NCI-H2081 (cell line): ENCODE measurements around the gene ING3.

ENCODE experiments used
- DNase-seq, 2 experiments: peaks; one replicate each; lab custom pipeline; 2025; lab: John Stamatoyannopoulos, UW

ING3 gene

DNA sequence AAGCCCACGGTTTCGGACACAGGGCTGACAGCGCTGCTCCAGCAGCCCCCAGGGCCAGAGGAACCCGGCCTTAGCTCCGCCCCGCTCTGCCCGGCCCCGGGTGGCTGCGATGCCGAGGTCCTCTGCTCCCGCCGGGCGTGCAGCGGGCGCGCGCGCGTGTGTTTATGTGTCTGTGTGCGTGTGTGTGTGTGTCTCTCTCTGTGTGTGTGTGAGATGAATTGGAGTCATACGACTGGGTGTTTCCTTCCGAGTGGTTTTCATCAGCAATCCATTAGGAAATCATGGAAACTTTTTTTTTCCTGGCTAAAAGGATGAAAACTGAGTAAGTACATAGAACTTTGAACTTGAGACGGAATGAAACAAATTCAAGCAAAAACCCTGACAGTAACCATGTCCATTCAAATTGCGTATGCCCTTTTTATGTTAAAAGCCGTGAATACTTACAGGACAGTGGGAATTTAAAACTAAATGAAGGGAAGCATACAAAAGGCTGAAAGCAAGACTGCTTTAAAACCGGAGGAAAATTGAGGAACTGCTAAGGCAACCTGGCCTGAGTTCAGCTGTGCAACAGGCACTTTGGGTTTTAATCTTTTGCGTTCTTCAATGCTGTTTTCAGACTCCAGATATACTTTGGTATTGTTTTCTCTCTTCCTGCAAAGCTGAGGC is 38.1 kb downstream of the ING3 start, which contains the start of gene CPED1:
Gene CPED1, plus strand, starts transcription at position 121 of the 666 bp plus-strand sequence. CDS start 911 bp downstream, outside the sequence.
- no peak for DNase-seq

DNA sequence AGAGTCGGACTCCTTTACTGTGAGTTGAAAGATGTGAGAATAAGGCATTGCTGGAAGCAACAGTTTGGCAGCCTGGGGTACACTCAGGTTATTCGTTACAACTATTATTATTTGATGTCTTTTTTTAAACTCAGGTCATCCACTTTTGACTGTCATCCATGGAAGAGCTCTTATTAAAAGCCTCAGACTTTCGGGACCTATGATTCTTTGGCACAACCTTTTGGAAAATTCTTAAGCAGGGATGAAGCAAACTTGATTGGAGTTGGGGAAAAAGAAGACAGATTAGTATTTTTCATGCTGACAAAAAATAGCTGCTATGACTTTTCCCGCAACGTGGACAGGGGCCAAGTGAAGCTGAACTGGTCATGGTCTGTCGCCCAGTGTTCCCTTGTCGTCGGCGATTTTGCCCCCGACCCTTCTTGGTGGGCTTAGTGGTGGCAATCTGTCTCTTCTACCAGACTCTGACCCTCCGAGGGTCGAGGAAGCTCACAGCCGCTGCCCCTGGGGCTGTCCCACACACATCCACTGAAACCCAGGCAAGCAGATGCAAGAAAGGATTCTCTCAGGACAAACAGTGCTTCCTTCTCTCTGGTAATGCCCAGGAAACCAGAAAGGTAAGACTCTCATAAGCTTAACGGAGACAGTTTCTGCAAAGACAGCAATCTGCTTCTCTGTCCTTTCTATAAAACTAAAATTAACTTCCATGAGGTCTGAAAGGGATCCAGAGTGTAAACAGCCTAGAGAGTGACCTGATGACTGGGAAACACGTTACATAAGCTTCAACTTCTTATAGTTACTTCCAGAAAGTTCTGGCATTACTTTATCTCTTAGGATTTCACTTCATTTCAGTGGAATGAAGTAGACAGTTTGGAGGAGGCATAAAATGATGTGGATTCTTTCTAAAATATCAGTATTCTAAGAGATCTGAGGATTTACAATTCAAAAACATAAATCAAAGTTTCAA is 39.0 kb downstream of the ING3 start:
- no peak for DNase-seq

DNA sequence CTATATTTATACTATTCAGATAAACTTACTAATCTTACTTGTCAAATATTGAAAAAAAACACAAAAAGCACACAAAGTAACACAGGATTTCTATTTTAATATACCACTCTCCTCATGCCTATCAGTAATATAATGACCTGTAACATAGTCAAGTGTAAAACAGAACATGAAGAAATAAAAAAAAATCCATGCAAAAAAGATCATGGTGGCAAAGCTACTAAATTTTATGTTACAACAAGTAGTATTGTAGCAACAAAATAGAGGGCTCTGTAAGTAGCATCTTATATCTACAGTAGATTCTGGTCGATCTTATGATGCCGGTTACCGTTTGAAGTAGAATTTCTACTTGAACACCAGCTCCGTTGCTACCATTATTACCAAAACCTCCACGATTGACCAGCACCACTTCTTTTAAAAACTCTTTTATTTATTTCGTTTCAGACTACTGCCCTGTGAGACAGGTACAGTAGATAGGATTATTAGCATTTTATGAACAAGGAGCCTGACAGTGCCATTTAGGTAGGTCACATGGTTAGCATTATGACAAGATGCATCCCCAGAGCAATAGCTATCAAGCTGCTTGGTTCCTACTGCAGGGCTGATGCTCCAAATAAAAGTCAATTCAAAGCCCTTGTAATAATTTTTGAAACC is 40.0 kb downstream of the ING3 start:
- no peak for DNase-seq

DNA sequence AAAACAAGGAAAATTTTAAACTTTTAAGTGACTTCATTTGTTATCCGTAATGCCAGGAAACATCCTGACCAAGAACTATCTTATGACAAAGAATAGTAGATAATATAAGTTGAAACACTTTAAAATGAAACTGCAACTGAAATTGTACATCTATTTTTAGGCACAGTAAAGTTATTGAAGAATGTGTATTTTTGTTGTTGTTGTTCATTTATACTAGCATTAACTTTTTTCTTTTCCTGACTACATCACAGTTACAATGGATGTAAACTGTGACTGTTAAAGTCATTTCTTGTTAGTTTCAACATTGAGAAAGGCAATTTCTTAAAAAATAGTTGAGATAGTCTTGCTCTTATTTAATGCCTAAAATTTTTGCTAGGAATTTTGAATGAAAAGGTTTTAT is 40.6 kb downstream of the ING3 start:
- no peak for DNase-seq

DNA sequence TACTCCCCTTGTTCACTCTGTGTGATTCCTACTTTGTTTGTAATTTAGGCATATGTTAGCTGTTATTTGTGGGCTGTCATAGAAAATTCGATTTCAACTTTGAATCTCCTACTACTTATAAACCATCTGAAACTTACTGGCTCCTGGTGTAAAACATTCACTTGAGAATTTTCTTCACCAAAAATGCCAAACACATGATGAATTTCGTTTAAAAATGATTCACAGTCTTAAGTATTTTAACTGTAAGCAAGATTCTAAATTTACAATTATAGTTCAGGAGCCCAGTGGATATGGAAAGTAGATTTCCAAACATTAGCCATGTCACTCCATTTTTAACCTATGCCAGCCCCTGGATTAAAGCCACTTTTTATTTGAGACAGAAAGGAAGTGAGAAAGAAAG is 41.0 kb downstream of the ING3 start:
- no peak for DNase-seq

DNA sequence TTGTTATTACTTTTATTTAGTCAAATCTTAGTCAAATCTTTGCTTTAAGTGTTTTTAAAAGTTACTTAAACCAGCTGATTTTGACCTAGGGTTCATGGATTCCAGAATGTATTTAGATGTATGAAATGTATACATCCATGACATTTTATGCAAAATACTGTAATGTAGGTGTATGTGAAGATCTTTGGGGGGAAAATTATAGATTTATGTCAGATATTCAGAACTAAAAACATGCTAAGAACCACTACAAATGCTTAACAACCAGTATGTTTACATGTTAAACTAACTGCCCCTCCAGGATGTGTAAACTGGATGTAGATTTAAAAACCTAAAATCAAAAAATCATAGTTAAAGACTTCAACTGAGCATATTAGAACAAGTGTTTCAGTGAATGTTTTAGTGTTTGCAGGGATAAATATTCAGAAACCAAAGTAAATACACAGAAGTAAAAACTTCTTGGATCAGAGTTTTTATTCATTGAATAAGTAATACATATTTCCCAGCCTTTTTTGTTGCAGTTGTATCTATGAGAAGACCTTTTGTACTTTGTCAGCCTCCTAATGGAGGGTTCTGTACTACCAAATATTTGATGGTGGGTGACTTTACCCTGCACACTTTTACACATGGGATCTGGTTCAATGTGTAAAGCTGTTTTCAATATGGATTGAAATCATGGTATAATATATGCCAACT is 41.8 kb downstream of the ING3 start:
- no peak for DNase-seq

DNA sequence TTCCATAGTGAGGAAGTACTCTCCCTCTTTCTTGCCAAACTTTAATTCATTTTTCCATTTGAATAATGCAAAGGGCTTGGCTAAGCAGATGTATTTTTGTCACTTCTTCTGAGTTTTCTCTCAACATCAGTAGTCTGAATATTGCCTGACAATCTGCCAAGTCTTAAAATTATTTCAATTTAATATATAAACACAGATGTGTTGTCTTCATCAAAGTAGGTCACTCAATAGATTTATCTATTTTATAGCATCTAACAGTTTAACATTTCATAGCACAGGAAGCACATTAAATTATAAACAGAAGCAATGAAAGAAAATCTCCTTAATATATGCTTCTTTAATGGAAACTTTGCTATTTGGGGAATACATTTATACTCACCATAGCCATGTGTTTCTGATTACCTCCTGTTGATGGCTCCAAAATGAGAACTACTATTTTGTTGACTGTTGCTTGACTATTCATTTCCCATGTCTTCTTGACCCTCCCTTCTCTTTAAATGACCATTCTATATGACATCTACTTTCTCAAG is 42.5 kb downstream of the ING3 start:
- DNase-seq = no peak

DNA sequence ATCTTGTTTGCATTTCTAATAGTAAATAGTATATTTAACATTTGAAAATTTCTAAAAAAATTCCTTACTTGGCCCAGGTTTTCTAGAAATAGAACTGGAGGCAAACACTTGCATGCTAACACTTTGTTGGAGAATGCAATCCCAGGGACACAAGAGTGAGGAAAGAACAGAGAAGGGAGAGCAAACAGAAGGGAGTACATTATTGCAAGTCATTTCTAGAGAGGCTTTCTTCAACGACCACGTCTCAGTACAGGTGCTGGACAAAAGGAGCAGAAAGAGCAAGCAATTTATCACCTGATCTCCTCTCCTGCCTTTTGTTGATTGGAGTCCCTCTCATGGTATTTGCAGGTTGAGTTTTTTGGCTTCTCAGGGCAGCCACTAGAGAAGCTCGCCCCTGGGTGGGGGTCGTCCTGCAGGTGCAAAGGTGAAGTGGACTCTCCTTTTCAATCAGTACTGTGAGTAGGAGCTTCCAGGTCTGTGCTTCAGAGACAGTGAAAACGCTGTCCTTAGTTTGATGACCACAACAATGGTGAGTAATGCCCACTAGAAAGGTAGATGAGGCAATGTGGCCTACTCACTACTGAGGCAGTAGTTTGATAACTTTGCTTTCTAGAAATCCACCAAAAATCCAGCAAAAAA is 43.1 kb downstream of the ING3 start:
- DNase-seq = no peak

DNA sequence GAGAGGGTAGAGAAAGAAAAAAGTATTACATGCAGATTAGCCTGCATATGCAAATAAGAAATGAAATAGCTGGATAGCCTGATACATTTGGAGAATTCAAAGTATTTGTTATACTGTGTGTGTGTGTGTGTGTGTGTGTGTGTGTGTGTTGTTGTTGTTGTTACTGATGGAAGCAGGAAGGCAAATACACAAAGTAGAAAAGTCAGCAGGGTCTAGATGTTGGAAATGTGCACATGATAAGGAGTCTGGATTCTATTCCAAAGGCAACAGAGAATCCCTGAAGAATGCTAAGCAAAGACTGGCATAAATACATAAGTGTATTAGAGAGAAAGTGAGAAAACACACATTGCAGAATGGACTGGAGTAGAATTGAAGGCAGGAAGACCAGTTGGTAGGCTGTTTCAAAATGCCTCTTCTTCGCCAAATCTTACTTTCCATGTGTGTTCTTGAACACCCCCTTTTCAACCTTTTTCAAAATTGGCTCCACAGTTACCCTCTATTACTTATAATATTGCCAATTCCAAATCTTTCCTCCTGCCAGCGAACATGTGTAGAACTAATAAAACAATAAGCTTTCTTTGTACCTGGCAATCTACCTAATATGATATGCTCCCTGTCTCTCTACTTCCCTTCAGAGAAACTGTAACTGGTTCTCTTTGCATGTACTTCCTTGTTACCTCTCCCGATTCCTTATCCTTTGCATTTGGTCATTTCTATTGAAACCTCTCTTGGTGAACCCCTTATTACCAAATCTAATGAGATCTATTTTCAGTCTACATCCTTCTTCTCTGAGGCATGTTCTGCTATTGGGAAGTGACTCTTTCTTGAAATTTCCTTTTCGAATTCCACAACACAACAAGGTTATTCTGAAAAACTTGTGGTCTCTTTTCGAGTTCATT is 44.2 kb downstream of the ING3 start:
- no peak for DNase-seq

DNA sequence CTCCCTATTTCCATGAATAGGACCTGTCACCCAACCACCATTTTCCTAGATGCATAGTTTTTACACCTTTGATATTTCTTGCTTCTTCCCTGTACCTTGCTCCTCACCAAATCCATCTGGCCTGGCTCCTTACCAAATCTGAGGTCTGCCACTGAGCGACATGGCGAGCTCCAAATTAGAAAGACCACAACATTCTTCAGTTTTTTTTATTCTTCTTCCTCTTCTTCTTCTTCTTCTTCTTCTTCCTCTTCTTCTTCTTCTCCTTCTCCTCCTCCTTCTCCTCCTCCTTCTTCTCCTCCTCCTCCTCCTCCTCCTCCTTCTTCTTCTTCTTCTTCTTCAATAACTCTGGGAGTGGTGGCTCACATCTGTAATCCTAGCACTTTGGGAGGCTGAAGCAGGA is 45.1 kb downstream of the ING3 start:
- DNase-seq = no peak

DNA sequence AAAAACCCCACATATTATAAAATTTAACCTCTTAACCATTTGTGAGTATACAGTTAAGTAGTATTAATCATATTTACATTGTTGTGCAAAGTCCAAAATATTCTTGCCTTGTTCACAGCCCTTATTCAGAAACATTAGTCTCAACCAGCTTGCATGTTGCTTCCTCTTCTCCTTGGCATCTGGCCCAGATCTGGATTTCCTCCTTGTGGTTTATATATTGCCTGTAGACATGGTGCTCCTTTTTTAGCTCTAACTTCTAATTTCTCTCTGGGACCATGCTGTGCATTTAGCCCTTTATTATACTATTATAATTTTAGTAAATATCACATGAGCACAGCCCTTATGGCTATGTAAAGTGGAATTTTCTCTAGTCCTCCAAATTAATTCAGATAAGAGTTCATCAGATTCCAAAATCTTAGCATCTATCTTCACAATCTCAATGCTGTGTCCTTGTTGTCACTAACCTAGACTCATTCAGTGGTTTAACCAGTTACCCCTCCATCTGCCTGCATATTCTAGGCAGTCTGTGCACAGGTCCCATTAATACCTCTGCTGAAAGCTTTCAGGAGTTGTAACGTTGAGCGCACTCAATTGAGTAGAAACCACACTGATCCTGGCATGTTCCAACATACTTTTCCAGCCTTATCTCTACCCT is 45.9 kb downstream of the ING3 start:
- DNase-seq = peak; percentile 7 to 63

DNA sequence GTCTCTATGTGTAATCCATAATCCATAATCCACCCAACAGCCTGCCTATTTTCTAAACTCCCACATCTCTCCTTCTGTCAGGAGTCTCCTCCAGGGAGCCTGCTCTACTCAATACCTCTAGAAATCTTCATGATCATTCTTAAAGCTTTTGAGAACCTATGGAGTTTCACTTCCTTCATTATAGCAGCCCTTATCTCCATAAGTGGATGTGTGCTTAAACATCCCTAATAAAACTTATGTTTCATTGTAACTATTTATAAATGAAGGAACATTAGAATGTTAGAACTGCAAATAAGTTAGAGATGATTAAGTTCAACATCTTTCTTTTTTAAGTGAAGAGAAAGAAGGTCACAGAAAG is 46.4 kb downstream of the ING3 start:
- no peak for DNase-seq

DNA sequence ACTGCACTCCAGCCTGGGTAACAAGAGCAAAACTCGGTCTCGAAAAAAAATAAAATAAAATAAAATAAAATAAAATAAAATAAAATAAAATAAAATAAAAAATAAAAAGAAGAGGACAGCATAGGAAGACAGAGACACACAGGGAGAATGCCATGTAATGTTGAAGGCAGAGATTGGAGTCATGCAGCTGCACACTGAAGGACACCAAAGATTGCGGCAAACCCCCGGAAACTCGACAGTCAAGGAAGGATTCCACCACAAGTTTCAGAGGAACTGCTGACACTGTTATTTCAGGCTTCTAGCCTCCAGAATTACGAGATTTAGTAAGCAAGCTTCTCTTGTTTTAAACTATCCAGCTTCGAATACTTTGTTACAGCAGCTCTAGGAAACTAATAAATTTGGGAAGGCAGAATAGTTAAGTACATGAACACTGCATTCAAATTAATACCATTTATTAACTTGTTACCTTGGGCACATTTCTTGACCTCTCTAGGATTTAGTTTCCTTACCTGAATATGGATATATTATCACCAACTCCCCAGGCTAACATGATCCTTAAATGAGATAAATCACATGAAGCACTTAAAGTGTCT is 47.4 kb downstream of the ING3 start:
- DNase-seq = no peak

DNA sequence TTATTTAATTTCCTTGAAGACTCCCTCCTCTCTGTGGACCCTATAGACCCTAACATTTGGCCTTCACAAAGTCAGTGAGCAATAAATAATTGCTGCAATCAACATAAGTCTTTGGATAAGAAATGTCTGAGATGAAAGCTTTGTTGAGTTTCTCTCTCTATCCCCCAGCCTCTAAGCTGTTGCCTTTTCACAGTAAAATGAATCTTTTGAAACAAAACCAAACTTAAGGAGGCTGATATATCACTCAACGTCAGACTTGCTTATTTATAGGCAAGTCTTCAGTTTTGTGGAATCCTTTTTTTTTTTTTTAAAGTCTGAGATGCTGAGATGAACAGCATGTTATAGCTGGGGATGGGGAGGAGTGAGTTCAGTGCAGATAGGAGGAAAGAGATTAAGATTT is 47.9 kb downstream of the ING3 start:
- DNase-seq = no peak

DNA sequence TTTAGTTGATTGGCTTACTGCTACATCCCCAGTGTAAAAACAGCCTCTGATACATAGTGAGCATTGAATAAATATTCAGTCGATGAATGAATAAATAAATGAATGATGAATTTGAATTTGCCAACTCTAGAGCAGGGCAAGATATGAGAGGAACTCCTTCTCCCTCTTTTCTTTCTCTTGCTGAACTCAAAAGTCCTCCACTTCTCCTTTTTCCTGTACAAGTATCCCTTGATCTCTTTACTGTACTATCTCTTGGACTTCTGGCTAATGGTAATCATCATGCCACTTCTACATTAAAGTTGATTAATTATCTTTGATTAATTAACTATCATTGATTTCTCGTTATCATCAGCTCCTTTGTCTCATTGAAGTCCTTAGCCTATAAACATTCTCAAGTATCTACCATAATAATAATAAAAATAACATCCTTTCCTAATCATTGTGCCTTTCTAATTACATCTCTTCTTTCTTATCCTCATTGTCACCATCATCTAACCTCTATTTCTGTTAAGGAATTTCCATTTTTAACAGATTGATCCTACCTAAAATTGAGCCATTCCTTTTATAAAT is 48.5 kb downstream of the ING3 start:
- DNase-seq = no peak

DNA sequence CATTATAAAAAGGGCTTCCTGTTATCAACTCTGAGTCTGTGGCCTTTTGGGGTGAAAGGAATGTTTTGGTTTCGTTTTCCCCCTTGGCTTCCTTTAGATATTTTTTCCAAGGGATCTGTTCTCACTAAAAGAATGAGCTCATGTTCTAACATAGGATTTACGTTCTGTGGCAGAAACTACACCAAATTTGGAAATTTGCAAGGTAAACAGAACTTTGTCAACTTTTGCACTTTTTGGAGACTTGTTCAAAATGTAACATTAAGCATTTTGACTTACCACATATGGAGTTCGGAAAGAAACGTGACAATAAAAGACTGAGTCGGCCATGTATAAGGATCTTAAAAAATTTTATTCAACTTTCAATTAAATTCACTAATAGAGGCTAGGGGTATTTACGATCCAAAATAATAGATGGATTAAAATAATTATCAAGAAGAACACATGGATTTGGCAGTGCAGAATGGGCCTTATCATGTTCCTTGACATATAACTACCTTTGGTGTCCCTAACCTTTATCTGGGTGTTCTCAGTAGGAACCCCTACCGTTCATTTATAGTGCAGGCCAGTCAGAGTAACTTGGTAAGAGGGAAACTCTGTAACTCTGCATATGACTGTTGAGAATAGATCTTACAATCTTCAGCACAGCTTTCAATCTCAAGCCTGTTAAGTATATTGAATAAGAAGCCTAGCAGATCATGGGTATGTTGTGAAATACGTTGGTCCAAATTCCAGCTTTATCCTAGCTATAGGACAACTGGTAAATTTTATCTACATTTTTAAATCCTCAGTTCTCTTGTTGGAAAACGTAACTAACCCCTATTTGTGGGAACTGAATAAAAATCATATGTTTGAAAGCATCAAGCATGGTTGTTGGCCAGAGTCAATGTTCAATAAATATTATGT is 49.8 kb downstream of the ING3 start:
- DNase-seq = no peak

DNA sequence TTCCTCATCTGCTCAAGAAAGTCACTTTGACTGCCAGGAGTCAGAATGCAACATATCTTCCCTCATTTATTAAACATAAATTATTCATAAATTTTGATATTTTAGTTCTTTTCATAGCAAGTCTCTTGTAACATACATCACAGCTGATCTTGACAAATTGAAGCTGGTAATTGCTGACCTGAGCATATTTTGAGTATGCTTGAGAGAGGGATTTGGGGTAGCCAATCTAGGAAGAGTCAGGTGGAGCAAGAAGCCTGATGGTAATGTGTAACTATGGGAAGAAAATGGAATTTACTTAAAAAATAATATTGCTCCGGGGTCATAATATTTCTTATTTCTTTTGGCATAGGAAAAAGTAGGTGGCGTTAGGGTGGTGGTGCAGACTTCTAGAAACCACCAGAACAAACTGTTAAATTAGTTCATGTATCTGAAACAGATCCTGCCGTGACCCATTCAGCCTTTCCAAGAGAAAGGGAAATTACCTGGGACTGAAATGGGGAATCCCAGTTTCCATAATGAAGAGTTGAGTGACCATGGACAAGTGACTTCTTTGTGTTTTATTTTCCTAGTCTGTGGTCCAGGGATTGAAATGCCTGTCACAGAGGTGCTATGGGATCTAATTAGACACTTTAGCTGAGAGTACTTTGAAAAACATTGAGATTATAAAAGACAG is 50.8 kb downstream of the ING3 start:
- DNase-seq = no peak
